K562 (cell line): ENCODE measurements around the gene TCEAL5. TPM values are rescaled to one million over a fixed set of nuclear protein-coding genes. Genes with fewer than 3 reads are reported as not detected.

Source experiments
- DNMT1 ChIP-seq: fragments of 450-650 bp; IDR thresholded peaks from 2 replicates; pipeline ENCODE4 v1.6.1; 2016; ENCODE audit warnings: antibody characterized with exemption, mild to moderate bottlenecking
- ETV1 ChIP-seq: fragments of 450-650 bp; conservative IDR thresholded peaks from 2 replicates; pipeline ENCODE4 v1.6.1; 2016; ENCODE audit warnings: missing genetic modification characterization, control low read depth, low read depth, missing compliant biosample characterization
- GABPA ChIP-seq: fragments of 200-800 bp; sonication (Bioruptor generic); conservative IDR thresholded peaks from 2 replicates; pipeline ENCODE4 v1.6.1; 2016; ENCODE audit warnings: low read depth, missing genetic modification characterization, missing compliant biosample characterization
- HDAC3 ChIP-seq: fragments of 450-650 bp; IDR thresholded peaks from 2 replicates; pipeline ENCODE4 v1.6.1; 2018; ENCODE audit warnings: borderline replicate concordance, mild to moderate bottlenecking, moderate library complexity; ENCODE audit not compliant: partially characterized antibody
- KDM5B ChIP-seq: fragments of 200-600 bp; sonication (generic); IDR thresholded peaks from 2 replicates; pipeline ENCODE4 v1.6.1; 2012; ENCODE audit warnings: low read depth, mild to moderate bottlenecking, moderate library complexity, low read length, control low read depth, inconsistent platforms; ENCODE audit not compliant: insufficient replicate concordance
- MEF2D ChIP-seq: conservative IDR thresholded peaks from 2 replicates; pipeline ENCODE4 v1.6.1; 2016; ENCODE audit warnings: low read depth, missing genetic modification characterization, missing compliant biosample characterization
- MEIS2 ChIP-seq: fragments of 450-650 bp; IDR thresholded peaks from 2 replicates; pipeline ENCODE4 v1.6.1; 2014; ENCODE audit warnings: mild to moderate bottlenecking; ENCODE audit not compliant: partially characterized antibody
- MYNN ChIP-seq, 2 experiments: sonication (generic); formaldehyde crosslinking in 1 of 2; IDR thresholded peaks; 2 replicates each; pipeline versions ENCODE4 v1.5.0 to v1.6.1; 2016 to 2020; ENCODE audit warnings: antibody characterized with exemption in 1 of 2, missing genetic modification reagents in 1 of 2
- POLR2AphosphoS2 ChIP-seq: IDR thresholded peaks from 2 replicates; pipeline ENCODE4 v1.6.1; 2012; ENCODE audit warnings: low read length, improper control_type of control experiment
- TARDBP ChIP-seq: fragments of 450-650 bp; IDR thresholded peaks from 2 replicates; pipeline ENCODE4 v1.6.1; 2016
- ZBTB1 ChIP-seq: sonication (generic); formaldehyde crosslinking; IDR thresholded peaks from 2 replicates; pipeline ENCODE4 v1.8.1; 2023; ENCODE audit warnings: missing genetic modification reagents, low read depth, mild to moderate bottlenecking, borderline replicate concordance
- ZNF444 ChIP-seq: fragments of 250-450 bp; sonication (Bioruptor Pico); IDR thresholded peaks from 2 replicates; pipeline ENCODE4 v1.4.0; 2020; ENCODE audit warnings: mild to moderate bottlenecking, moderate library complexity
- polyA plus RNA-seq, 8 experiments: library from polyadenylated mRNA; depleted of rRNA in 4 of 8; stranded (reverse) in 5 of 8; unstranded in 3 of 8; fragments of >200 nt; fragmentation: Nextera tagmentation in 2 of 8; fragmentation: Illumina TruSeq in 1 of 8; extraction: Ambion mirVana in 2 of 8; extraction: Trizol in 1 of 8; gene quantifications; 2 replicates each; pipeline versions ENCODE4 v1.2.1 to v1.2.3, GENCODE V29; 2011 to 2014; ENCODE audit warnings: inconsistent platforms in 1 of 8, missing spikeins in 1 of 8
- total RNA-seq, 7 experiments: library from RNA; depleted of rRNA in 6 of 7; stranded (reverse); fragments of >200 nt in 6 of 7; fragmentation: Illumina TruSeq in 2 of 7; extraction: Trizol in 2 of 7; gene quantifications; 2 replicates each; pipeline versions ENCODE4 v1.2.1 to v1.2.3, GENCODE V29; 2011 to 2021; ENCODE audit warnings: low replicate concordance in 1 of 7
- TF ChIP-seq, protein P1 (sequence below): sonication (generic); formaldehyde crosslinking; IDR thresholded peaks from 2 replicates; pipeline ENCODE4 v1.8.0; 2023; ENCODE audit warnings: missing genetic modification reagents, mild to moderate bottlenecking, borderline replicate concordance
- TF ChIP-seq, protein P2 (sequence below): sonication (generic); formaldehyde crosslinking; IDR thresholded peaks from 2 replicates; pipeline ENCODE4 v1.8.0; 2023; ENCODE audit warnings: mild to moderate bottlenecking, missing genetic modification reagents
- TF ChIP-seq, protein P3 (sequence below), 2 experiments: fragments of 450-650 bp; IDR thresholded peaks; 2 replicates each; pipeline ENCODE4 v1.6.1; 2016
- TF ChIP-seq, protein P4 (sequence below): sonication (generic); formaldehyde crosslinking; IDR thresholded peaks from 2 replicates; pipeline ENCODE4 v1.8.0; 2022; ENCODE audit warnings: mild to moderate bottlenecking, missing genetic modification reagents

The TCEAL5 gene
- total and polyA plus RNA-seq, 9 of the 15 experiments (the other 6 are each of a cell fraction or from before 2014, with no cell fraction given), result 0.10 to 0.18 TPM; not detected in 7

DNA sequence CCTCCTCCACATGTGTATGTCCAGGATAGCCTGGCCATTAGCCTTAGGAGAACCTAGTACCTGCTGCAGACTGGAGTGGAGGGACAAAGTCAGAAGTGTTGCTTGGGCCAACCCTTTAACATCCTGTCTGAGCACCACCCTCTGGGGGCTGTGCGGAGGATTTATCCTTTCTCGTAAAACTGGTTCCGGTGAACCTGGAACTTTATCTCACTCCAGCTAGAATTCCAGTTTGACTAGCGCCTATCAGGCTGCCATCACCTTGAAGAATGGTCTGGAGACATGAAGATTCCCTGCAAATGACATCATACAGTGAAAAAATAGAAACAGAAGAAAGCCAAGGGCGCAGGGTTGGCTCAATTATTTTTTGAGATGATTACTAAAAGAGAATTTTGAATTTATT is 25.6 kb downstream of the TCEAL5 start (continued):
- TF ChIP-seq, protein P1, sequence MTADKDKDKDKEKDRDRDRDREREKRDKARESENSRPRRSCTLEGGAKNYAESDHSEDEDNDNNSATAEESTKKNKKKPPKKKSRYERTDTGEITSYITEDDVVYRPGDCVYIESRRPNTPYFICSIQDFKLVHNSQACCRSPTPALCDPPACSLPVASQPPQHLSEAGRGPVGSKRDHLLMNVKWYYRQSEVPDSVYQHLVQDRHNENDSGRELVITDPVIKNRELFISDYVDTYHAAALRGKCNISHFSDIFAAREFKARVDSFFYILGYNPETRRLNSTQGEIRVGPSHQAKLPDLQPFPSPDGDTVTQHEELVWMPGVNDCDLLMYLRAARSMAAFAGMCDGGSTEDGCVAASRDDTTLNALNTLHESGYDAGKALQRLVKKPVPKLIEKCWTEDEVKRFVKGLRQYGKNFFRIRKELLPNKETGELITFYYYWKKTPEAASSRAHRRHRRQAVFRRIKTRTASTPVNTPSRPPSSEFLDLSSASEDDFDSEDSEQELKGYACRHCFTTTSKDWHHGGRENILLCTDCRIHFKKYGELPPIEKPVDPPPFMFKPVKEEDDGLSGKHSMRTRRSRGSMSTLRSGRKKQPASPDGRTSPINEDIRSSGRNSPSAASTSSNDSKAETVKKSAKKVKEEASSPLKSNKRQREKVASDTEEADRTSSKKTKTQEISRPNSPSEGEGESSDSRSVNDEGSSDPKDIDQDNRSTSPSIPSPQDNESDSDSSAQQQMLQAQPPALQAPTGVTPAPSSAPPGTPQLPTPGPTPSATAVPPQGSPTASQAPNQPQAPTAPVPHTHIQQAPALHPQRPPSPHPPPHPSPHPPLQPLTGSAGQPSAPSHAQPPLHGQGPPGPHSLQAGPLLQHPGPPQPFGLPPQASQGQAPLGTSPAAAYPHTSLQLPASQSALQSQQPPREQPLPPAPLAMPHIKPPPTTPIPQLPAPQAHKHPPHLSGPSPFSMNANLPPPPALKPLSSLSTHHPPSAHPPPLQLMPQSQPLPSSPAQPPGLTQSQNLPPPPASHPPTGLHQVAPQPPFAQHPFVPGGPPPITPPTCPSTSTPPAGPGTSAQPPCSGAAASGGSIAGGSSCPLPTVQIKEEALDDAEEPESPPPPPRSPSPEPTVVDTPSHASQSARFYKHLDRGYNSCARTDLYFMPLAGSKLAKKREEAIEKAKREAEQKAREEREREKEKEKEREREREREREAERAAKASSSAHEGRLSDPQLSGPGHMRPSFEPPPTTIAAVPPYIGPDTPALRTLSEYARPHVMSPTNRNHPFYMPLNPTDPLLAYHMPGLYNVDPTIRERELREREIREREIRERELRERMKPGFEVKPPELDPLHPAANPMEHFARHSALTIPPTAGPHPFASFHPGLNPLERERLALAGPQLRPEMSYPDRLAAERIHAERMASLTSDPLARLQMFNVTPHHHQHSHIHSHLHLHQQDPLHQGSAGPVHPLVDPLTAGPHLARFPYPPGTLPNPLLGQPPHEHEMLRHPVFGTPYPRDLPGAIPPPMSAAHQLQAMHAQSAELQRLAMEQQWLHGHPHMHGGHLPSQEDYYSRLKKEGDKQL (CRISPR knock-in tag), result no peak
- TF ChIP-seq, protein P2, sequence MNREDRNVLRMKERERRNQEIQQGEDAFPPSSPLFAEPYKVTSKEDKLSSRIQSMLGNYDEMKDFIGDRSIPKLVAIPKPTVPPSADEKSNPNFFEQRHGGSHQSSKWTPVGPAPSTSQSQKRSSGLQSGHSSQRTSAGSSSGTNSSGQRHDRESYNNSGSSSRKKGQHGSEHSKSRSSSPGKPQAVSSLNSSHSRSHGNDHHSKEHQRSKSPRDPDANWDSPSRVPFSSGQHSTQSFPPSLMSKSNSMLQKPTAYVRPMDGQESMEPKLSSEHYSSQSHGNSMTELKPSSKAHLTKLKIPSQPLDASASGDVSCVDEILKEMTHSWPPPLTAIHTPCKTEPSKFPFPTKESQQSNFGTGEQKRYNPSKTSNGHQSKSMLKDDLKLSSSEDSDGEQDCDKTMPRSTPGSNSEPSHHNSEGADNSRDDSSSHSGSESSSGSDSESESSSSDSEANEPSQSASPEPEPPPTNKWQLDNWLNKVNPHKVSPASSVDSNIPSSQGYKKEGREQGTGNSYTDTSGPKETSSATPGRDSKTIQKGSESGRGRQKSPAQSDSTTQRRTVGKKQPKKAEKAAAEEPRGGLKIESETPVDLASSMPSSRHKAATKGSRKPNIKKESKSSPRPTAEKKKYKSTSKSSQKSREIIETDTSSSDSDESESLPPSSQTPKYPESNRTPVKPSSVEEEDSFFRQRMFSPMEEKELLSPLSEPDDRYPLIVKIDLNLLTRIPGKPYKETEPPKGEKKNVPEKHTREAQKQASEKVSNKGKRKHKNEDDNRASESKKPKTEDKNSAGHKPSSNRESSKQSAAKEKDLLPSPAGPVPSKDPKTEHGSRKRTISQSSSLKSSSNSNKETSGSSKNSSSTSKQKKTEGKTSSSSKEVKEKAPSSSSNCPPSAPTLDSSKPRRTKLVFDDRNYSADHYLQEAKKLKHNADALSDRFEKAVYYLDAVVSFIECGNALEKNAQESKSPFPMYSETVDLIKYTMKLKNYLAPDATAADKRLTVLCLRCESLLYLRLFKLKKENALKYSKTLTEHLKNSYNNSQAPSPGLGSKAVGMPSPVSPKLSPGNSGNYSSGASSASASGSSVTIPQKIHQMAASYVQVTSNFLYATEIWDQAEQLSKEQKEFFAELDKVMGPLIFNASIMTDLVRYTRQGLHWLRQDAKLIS (CRISPR knock-in tag), result no peak
- TF ChIP-seq HDAC3 (no peak), KDM5B (no peak), ZBTB1 (CRISPR knock-in tag) (no peak), MEIS2 (peak; percentile 46), GABPA (tag) (peak; percentile 57), MEF2D (tag) (no peak), ZNF444 (CRISPR knock-in tag) (no peak), DNMT1 (no peak), ETV1 (peak; percentile 34), MYNN (IDR thresholded peaks at IDR 0.05) (no peak), MYNN (CRISPR knock-in tag; IDR thresholded peaks at IDR 0.05) (no peak), POLR2AphosphoS2 (no peak), TARDBP (no peak)
- TF ChIP-seq, protein P3, sequence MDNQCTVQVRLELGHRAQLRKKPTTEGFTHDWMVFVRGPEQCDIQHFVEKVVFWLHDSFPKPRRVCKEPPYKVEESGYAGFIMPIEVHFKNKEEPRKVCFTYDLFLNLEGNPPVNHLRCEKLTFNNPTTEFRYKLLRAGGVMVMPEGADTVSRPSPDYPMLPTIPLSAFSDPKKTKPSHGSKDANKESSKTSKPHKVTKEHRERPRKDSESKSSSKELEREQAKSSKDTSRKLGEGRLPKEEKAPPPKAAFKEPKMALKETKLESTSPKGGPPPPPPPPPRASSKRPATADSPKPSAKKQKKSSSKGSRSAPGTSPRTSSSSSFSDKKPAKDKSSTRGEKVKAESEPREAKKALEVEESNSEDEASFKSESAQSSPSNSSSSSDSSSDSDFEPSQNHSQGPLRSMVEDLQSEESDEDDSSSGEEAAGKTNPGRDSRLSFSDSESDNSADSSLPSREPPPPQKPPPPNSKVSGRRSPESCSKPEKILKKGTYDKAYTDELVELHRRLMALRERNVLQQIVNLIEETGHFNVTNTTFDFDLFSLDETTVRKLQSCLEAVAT (IDR thresholded peaks at IDR 0.05), result no peak
- TF ChIP-seq, protein P4, sequence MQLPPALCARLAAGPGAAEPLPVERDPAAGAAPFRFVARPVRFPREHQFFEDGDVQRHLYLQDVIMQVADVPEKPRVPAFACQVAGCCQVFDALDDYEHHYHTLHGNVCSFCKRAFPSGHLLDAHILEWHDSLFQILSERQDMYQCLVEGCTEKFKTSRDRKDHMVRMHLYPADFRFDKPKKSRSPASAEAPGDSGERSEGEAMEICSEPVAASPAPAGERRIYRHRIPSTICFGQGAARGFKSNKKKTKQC (CRISPR knock-in tag), result no peak
